Activated CD8-positive, alpha-beta memory T cell treated with anti-CD3 and anti-CD28 coated beads for 48 hours (primary cell): ENCODE measurements around the gene AP2M1.

Experiments used
- DNase-seq, 3 experiments: peaks; one replicate each; pipeline ENCODE4 v3.0.0-alpha.2; 2020; ENCODE audit warnings: low read depth in 2 of 3, low spot score in 2 of 3

AP2M1 gene

GRCh38 chr3:184178521-184179138, 4.0 kb downstream of the AP2M1 start:
- no peak for DNase-seq

DNA sequence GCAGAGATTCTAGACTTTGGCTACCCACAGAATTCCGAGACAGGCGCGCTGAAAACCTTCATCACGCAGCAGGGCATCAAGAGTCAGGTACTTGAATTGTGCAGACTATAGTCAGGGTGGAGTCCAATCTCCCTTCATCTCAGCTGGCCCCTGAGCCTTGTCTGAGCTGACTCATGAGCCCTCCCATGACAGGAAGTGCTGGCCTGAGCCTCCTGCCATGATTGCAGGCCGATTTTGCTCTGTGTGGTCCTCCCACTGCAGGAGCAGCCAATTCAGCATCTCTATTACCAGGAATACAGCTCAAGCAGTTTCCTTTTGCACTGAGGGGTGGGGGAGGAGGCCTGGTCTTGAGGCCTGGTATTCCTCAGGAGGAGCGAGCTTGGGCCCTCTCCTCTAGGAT, 5.5 kb downstream of the AP2M1 start:
- DNase-seq, result no peak

DNA sequence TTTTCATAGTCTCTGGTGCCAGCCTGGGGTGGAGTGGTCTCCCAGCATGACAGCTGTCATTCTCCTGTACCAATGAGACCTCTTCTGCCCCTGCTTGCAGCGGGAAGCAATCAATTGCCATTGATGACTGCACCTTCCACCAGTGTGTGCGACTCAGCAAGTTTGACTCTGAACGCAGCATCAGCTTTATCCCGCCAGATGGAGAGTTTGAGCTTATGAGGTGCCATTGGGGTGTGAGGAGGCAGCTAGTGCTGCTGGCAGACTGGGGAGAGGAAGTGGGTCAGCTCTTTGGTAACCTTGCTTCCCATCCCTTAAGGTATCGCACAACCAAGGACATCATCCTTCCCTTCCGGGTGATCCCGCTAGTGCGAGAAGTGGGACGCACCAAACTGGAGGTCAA, 6.9 kb downstream of the AP2M1 start:
- no peak for DNase-seq

GRCh38 chr3:184183679-184184078, 9.0 kb downstream of the AP2M1 start:
- DNase-seq, result no peak

- DNase-seq, result no peak
Observed at GRCh38 chr3:184184546-184185230, 10.0 kb downstream of the AP2M1 start.

- DNase-seq, result peak; percentile 95 to 100 (median 96)
Observed at GRCh38 chr3:184185461-184186183, 11.0 kb downstream of the AP2M1 start.

- no peak for DNase-seq
Observed at GRCh38 chr3:184186184-184186901, 11.7 kb downstream of the AP2M1 start, which contains the start of gene ABCF3. Gene ABCF3, plus strand, starts transcription at chr3:184186199. Its CDS starts 9 bp downstream, at chr3:184186208.

DNA sequence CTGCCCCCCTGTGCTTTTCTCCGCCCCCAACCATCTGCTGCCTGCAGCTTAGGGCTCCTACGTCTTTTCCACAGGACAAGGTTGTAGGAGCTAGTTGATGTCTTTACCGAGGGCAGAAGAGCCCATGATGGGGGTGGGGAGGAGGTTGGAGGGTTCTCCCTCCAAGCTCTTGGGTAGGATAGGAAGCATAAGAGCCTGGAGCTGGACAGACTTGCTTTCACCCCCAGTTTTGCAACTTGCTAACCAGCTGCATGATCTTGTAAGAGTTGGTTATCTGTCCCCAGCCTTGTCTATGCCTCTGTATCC, 12.2 kb downstream of the AP2M1 start:
- no peak for DNase-seq

DNA sequence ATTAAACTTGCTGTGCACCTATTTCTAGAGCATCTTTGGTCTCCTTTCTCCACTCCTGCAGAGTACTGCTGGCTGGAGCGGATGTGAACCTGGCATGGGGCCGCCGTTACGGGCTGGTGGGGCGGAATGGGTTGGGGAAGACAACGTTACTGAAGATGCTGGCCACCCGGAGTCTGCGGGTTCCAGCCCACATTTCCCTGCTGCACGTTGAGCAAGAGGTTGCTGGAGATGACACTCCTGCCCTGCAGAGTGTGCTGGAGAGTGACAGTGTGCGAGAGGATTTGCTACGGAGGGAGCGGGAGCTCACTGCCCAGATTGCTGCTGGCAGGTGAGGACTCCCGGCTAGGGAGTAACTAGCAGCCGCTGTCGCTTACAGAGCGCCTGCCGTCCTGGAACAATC, 13.4 kb downstream of the AP2M1 start:
- DNase-seq, result no peak

- no peak for DNase-seq
Observed at GRCh38 chr3:184189421-184189820, 14.8 kb downstream of the AP2M1 start.

DNA sequence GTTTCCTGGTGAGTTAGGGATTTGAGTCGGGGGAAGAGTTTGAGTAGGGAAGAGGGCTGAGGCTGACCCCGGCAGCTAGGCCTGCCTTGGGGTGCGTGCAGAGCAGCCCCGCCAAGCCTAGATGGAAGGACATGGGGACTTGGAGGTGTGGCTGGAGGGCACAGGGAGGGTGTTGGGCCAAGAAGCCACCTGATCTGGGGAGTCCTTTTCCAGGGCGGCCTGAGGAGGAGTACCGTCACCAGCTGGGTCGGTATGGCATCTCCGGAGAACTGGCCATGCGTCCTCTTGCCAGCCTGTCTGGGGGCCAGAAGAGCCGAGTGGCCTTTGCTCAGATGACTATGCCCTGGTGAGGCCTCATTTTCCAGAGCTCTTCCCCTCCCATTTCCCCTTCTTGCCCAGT, 18.2 kb downstream of the AP2M1 start:
- no peak for DNase-seq

GRCh38 chr3:184193991-184194539, 19.4 kb downstream of the AP2M1 start:
- DNase-seq, result no peak

DNA sequence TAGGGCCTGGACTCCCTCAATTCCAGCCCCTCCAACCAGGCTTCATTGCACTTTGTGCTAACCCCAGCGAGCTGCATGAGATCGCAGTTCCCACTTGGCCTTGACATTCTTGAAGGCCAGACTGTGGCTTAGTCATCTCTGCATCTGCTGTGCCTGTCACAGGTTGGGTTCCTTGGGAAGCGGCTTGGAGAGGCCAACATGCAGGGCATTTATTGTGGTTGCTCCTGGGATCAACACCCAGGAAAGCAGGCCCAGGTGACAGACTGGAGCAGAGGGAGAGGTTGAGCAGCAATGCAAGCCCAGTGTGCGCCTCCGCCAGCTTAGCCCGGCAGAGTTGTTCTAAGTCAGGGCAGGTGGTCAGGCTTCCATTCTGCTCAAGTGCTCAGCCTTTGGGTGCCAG, 21.9 kb downstream of the AP2M1 start:
- DNase-seq, result no peak

GRCh38 chr3:184198509-184198908, 23.9 kb downstream of the AP2M1 start:
- DNase-seq, result no peak

DNA sequence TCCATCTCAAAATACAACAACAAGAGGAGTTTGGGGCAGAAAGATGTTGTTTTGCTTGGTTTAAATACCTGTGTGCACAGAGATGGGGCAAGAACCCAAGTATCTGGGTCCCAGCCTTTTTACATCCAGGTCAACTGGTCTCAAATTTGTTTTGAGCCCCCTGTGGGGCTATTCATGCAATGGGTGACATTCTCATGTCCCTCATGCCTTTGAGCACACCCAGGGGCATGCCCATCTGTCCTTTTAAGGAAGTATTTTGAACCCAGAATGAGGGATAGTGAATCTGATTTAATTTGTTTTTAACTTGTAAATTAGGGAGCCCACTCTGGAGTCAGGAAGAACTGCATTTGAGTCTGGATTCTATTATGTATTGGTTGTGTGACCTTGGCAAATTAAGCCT, 26.2 kb downstream of the AP2M1 start:
- DNase-seq, result no peak

DNA sequence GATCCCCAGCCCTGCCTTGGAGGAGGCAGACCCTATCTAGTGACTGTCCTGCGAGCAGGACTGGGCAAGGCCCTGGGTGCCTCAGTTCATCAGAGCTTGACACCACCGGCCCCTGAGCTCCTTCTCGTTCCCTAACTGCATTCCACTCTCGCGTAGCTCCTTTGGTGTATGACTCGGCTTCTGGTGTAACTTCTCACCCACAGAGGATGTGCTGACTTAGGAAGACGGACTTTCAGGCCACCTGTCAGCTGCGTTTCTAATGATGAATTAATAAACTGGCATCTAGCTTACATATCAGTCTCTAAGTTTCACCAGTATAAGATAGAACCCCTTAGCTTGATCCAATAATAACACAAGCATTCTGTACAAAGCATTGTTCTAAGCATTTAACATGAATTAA, 28.9 kb downstream of the AP2M1 start:
- no peak for DNase-seq

GRCh38 chr3:184209146-184209923, 34.7 kb downstream of the AP2M1 start:
- no peak for DNase-seq

DNA sequence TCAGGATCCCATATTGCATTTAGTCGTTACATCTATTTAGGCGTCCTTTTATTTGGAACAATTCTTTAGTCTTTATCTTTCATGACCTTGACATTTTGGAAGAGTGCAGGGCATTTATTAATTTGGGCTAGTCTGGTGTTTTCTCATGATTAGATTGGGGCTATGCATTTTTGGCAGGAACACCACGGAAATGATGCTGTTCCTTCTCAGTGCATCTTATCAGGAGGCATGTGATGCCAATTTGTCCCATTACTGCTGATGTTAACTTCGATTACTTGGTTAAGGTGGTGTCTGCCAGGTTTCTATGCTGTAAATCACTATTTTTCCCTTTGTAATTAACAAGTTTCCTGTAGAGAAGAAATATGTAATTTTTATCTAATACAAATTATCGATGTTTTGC, 36.6 kb downstream of the AP2M1 start:
- DNase-seq, result no peak

- DNase-seq, result no peak
Observed at GRCh38 chr3:184211718-184212117, 37.1 kb downstream of the AP2M1 start.

GRCh38 chr3:184218814-184219213, 44.2 kb downstream of the AP2M1 start:
- no peak for DNase-seq

GRCh38 chr3:184222521-184222920, 47.9 kb downstream of the AP2M1 start:
- no peak for DNase-seq
